ENCODE data around the gene ELOVL5.

DNA sequence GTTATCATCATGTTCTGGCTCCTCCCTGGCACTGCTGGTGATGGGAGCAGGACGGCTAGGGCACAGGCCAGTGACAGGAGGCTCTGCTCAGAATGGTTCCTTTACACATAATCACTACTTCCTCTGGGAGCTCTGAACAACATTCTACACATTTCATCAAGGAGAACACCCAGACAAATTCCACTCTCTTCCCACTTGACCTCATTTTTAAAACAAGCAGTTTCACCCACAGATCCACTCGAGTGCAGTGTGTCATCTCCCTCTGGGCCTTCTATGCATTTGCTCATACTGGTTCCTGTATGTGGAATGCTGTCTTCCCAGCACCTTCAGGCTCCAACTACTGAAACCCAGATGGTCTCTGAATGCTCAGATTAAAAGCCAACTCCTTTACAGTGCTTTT lies 84.8 kb downstream of the ELOVL5 start:
- TF ChIP-seq TARDBP (IDR thresholded peaks at IDR 0.05) (no peak), FOXA1 (IDR thresholded peaks at IDR 0.05) (no peak), HDGF (IDR thresholded peaks at IDR 0.05; ENCODE audit: borderline replicate concordance) (no peak), SP1 (IDR thresholded peaks at IDR 0.05) (no peak)

Data from HEK293T (cell line).